Activated CD8-positive, alpha-beta memory T cell treated with anti-CD3 and anti-CD28 coated beads, Interleukin-2, amount 10 ng/mL, durations not matched to agents 7 days and 5 days (primary cell): ENCODE results near the gene SDK1. TPM values are rescaled to one million over a fixed set of nuclear protein-coding genes. Genes with fewer than 3 reads are reported as not detected.

ENCODE experiments used
- ATAC-seq: fragments of 150-1000 bp; cut with Tn5 transposase; one replicate; pipeline ENCODE4 v1.10.0; 2021; ENCODE audit warnings: moderate library complexity
- CTCF ChIA-PET: fragments of 350-600 bp; sonication (Branson Sonifier 250); formaldehyde crosslinking; loops from one replicate; lab custom pipeline; 2021; ENCODE audit warnings: antibody characterized with exemption; lab: Charles Lee
- DNase-seq: peaks from one replicate; pipeline ENCODE4 v3.0.0-alpha.2; 2020
- H3K27ac Mint-ChIP-seq: one replicate; pipeline ENCODE4 v1.8.0; 2021; ENCODE audit warnings: mild to moderate bottlenecking, mixed read lengths
- H3K27me3 Mint-ChIP-seq: one replicate; pipeline ENCODE4 v1.8.0; 2021; ENCODE audit warnings: mixed read lengths
- H3K36me3 Mint-ChIP-seq: one replicate; pipeline ENCODE4 v1.8.0; 2021; ENCODE audit warnings: mild to moderate bottlenecking, mixed read lengths
- H3K4me1 Mint-ChIP-seq: one replicate; pipeline ENCODE4 v1.8.0; 2021; ENCODE audit warnings: mixed read lengths
- H3K4me3 Mint-ChIP-seq: one replicate; pipeline ENCODE4 v1.8.0; 2021; ENCODE audit warnings: mild to moderate bottlenecking, moderate library complexity, mixed read lengths
- H3K9me3 Mint-ChIP-seq: one replicate; pipeline ENCODE4 v1.8.0; 2022; ENCODE audit warnings: low read depth, mixed read lengths
- total RNA-seq, 2 experiments: library from RNA; stranded (reverse); gene quantifications; one replicate each; pipeline ENCODE4 v1.2.3, GENCODE V29; 2021

The SDK1 gene
- total RNA-seq, 2 experiments from 2014 or later, result 0.05 to 0.06 TPM

- H3K27me3 Mint-ChIP-seq, result no peaks in the 10 kb centered on the region
- ATAC-seq (no peak), DNase-seq (no peak)
- no peaks in the 10 kb centered on the region for H3K36me3 Mint-ChIP-seq
- no peak overlapping the region for H3K4me3 Mint-ChIP-seq
- CTCF ChIA-PET, result no interaction called here
- no peaks in the 10 kb centered on the region for H3K9me3 Mint-ChIP-seq
- peaks cover 3% of the 10 kb centered on the region for H3K4me1 Mint-ChIP-seq
- H3K27ac Mint-ChIP-seq, result no peak overlapping the region
These were observed 797.1 kb downstream of the SDK1 start for GRCh38 chr7:4098169-4098568.

- Mint-ChIP-seq H3K4me1 (peaks cover 3% of the 10 kb centered on the region), H3K9me3 (no peaks in the 10 kb centered on the region), H3K27ac (no peak overlapping the region), H3K4me3 (no peak overlapping the region), H3K36me3 (no peaks in the 10 kb centered on the region), H3K27me3 (no peaks in the 10 kb centered on the region)
- CTCF ChIA-PET, result no interaction called here
- no peak for ATAC-seq
- DNase-seq, result no peak
These were observed 798.6 kb downstream of the SDK1 start for GRCh38 chr7:4099651-4100050.

- no peak for ATAC-seq
- Mint-ChIP-seq H3K27me3 (no peaks in the 10 kb centered on the region), H3K4me1 (peaks cover 3% of the 10 kb centered on the region), H3K9me3 (no peaks in the 10 kb centered on the region), H3K36me3 (no peaks in the 10 kb centered on the region), H3K27ac (no peak overlapping the region), H3K4me3 (no peak overlapping the region)
- CTCF ChIA-PET, result no interaction called here
- DNase-seq, result no peak
These were observed 799.1 kb downstream of the SDK1 start for GRCh38 chr7:4100148-4100547.

- DNase-seq, result no peak
- ATAC-seq, result no peak
- Mint-ChIP-seq H3K36me3 (no peaks in the 10 kb centered on the region), H3K27ac (no peak overlapping the region), H3K9me3 (no peaks in the 10 kb centered on the region), H3K4me3 (no peak overlapping the region), H3K27me3 (no peaks in the 10 kb centered on the region), H3K4me1 (peaks cover 3% of the 10 kb centered on the region)
- CTCF ChIA-PET, result no interaction called here
These were observed 799.6 kb downstream of the SDK1 start for GRCh38 chr7:4100691-4101090.

GRCh38 chr7:4102231-4102841, 801.3 kb downstream of the SDK1 start:
- no peak overlapping the region for H3K27ac Mint-ChIP-seq
- H3K36me3 Mint-ChIP-seq, result no peaks in the 10 kb centered on the region
- no peaks in the 10 kb centered on the region for H3K9me3 Mint-ChIP-seq
- ATAC-seq (no peak), DNase-seq (no peak)
- H3K4me1 Mint-ChIP-seq, result no peaks in the 10 kb centered on the region
- no peaks in the 10 kb centered on the region for H3K27me3 Mint-ChIP-seq
- no peak overlapping the region for H3K4me3 Mint-ChIP-seq
- CTCF ChIA-PET, result no interaction called here

- H3K9me3 Mint-ChIP-seq, result no peaks in the 10 kb centered on the region
- no peaks in the 10 kb centered on the region for H3K4me1 Mint-ChIP-seq
- CTCF ChIA-PET, result no interaction called here
- DNase-seq (no peak), ATAC-seq (no peak)
- H3K27me3 Mint-ChIP-seq, result no peaks in the 10 kb centered on the region
- H3K27ac Mint-ChIP-seq, result no peak overlapping the region
- H3K36me3 Mint-ChIP-seq, result no peaks in the 10 kb centered on the region
- no peak overlapping the region for H3K4me3 Mint-ChIP-seq
These were observed 802.5 kb downstream of the SDK1 start for GRCh38 chr7:4103352-4104091.

GRCh38 chr7:4107839-4108238, 806.8 kb downstream of the SDK1 start:
- Mint-ChIP-seq H3K4me1 (no peaks in the 10 kb centered on the region), H3K9me3 (no peaks in the 10 kb centered on the region), H3K27ac (no peak overlapping the region), H3K4me3 (no peak overlapping the region), H3K27me3 (no peaks in the 10 kb centered on the region), H3K36me3 (no peaks in the 10 kb centered on the region)
- DNase-seq (no peak), ATAC-seq (no peak)
- CTCF ChIA-PET, result interaction anchor here (1.2 kb wide), 1 partner anchor 13 kb away, joined by 3 read pairs; no protein-coding TSS in a partner anchor

- H3K27me3 Mint-ChIP-seq, result no peaks in the 10 kb centered on the region
- no peak overlapping the region for H3K27ac Mint-ChIP-seq
These were observed 807.9 kb downstream of the SDK1 start for GRCh38 chr7:4108951-4109350.

GRCh38 chr7:4109481-4110110, 808.5 kb downstream of the SDK1 start:
- Mint-ChIP-seq H3K4me1 (no peaks in the 10 kb centered on the region), H3K27ac (no peak overlapping the region), H3K27me3 (no peaks in the 10 kb centered on the region), H3K36me3 (no peaks in the 10 kb centered on the region), H3K9me3 (no peaks in the 10 kb centered on the region), H3K4me3 (no peak overlapping the region)
- CTCF ChIA-PET, result no interaction called here
- no peak for DNase-seq
- no peak for ATAC-seq

More at GRCh38 chr7:4108951-4109350, 807.9 kb downstream of the SDK1 start:
- DNase-seq (no peak), ATAC-seq (no peak)
- H3K9me3 Mint-ChIP-seq, result no peaks in the 10 kb centered on the region
- no peak overlapping the region for H3K4me3 Mint-ChIP-seq
- no peaks in the 10 kb centered on the region for H3K4me1 Mint-ChIP-seq
- CTCF ChIA-PET, result no interaction called here
- H3K36me3 Mint-ChIP-seq, result no peaks in the 10 kb centered on the region

GRCh38 chr7:4110438-4110837, 809.4 kb downstream of the SDK1 start:
- no peaks in the 10 kb centered on the region for H3K27me3 Mint-ChIP-seq
- no peaks in the 10 kb centered on the region for H3K4me1 Mint-ChIP-seq
- no peak for DNase-seq
- no peak overlapping the region for H3K4me3 Mint-ChIP-seq
- no peaks in the 10 kb centered on the region for H3K36me3 Mint-ChIP-seq
- ATAC-seq, result no peak
- no peak overlapping the region for H3K27ac Mint-ChIP-seq
- CTCF ChIA-PET, result no interaction called here
- H3K9me3 Mint-ChIP-seq, result no peaks in the 10 kb centered on the region

GRCh38 chr7:4111166-4111565, 810.1 kb downstream of the SDK1 start:
- Mint-ChIP-seq H3K4me3 (no peak overlapping the region), H3K9me3 (no peaks in the 10 kb centered on the region), H3K36me3 (no peaks in the 10 kb centered on the region), H3K4me1 (no peaks in the 10 kb centered on the region), H3K27ac (no peak overlapping the region), H3K27me3 (no peaks in the 10 kb centered on the region)
- ATAC-seq, result no peak
- CTCF ChIA-PET, result no interaction called here
- DNase-seq, result no peak

GRCh38 chr7:4113271-4113670, 812.2 kb downstream of the SDK1 start:
- Mint-ChIP-seq H3K4me3 (no peak overlapping the region), H3K27ac (no peak overlapping the region), H3K36me3 (no peaks in the 10 kb centered on the region), H3K9me3 (no peaks in the 10 kb centered on the region), H3K4me1 (no peaks in the 10 kb centered on the region), H3K27me3 (no peaks in the 10 kb centered on the region)
- no peak for ATAC-seq
- no peak for DNase-seq
- CTCF ChIA-PET, result no interaction called here

- H3K27me3 Mint-ChIP-seq, result no peaks in the 10 kb centered on the region
- peaks cover 3% of the 10 kb centered on the region for H3K9me3 Mint-ChIP-seq
- H3K4me3 Mint-ChIP-seq, result no peak overlapping the region
- no peak for ATAC-seq
- CTCF ChIA-PET, result no interaction called here
- H3K36me3 Mint-ChIP-seq, result no peaks in the 10 kb centered on the region
- no peak for DNase-seq
- H3K4me1 Mint-ChIP-seq, result no peaks in the 10 kb centered on the region
- H3K27ac Mint-ChIP-seq, result no peak overlapping the region
These were observed 812.9 kb downstream of the SDK1 start for GRCh38 chr7:4113976-4114375.

GRCh38 chr7:4115442-4115841, 814.4 kb downstream of the SDK1 start:
- Mint-ChIP-seq H3K9me3 (peaks cover 13% of the 10 kb centered on the region), H3K36me3 (no peaks in the 10 kb centered on the region)

More at GRCh38 chr7:4115442-4115841, 814.4 kb downstream of the SDK1 start:
- ATAC-seq (no peak), DNase-seq (no peak)
- Mint-ChIP-seq H3K27ac (no peak overlapping the region), H3K4me1 (no peaks in the 10 kb centered on the region), H3K4me3 (no peak overlapping the region), H3K27me3 (no peaks in the 10 kb centered on the region)
- CTCF ChIA-PET, result no interaction called here
